GM23248 (cell line): ENCODE results near the gene JARID2.

Experiments used
- EZH2 ChIP-seq: fragments of 200-600 bp; sonication (generic); IDR thresholded peaks from 2 replicates; pipeline ENCODE4 v1.6.1; 2018; ENCODE audit warnings: antibody characterized with exemption, mild to moderate bottlenecking; ENCODE audit not compliant: insufficient read depth, poor library complexity, severe bottlenecking
- EZH2phosphoT487 ChIP-seq: fragments of 200-600 bp; sonication (generic); IDR thresholded peaks from 2 replicates; pipeline ENCODE4 v1.6.1; 2018; ENCODE audit warnings: antibody characterized with exemption, moderate library complexity, mild to moderate bottlenecking, low read depth; ENCODE audit not compliant: insufficient read depth

GRCh38 chr6:15491986-15492269 lies 246.1 kb downstream of the JARID2 start:
- no peak for TF ChIP-seq EZH2
- no peak for TF ChIP-seq EZH2phosphoT487
